Mesenchymal stem cell (in vitro differentiated cells and primary cell): ENCODE measurements around the gene BAIAP3. TPM values are rescaled to one million over a fixed set of nuclear protein-coding genes. Genes with fewer than 3 reads are reported as not detected.

Experiments used
- DNase-seq: peaks from one replicate; pipeline ENCODE4 v3.0.0-alpha.2; 2013
- H2AFZ ChIP-seq: one replicate; pipeline ENCODE4 v1.6.1; 2013; ENCODE audit warnings: low read depth, mild to moderate bottlenecking, control low read depth, inconsistent platforms, low read length, moderate library complexity
- H2AK5ac ChIP-seq: 2 replicates; pipeline ENCODE4 v1.6.1; 2013; ENCODE audit warnings: low read length, moderate library complexity, mild to moderate bottlenecking, inconsistent platforms; ENCODE audit not compliant: severe bottlenecking
- H2BK120ac ChIP-seq: one replicate; pipeline ENCODE4 v1.6.1; 2013; ENCODE audit warnings: low read depth, mild to moderate bottlenecking, inconsistent platforms, low read length, moderate library complexity
- H2BK12ac ChIP-seq, 2 experiments: one replicate each; pipeline ENCODE4 v1.6.1; 2013; ENCODE audit warnings: inconsistent platforms in 2 of 2, low read length in 2 of 2, mild to moderate bottlenecking in 2 of 2, moderate library complexity in 2 of 2, control low read depth in 1 of 2
- H2BK15ac ChIP-seq: one replicate; pipeline ENCODE4 v1.6.1; 2013; ENCODE audit warnings: mild to moderate bottlenecking, low read depth, inconsistent platforms; ENCODE audit not compliant: poor library complexity, severe bottlenecking
- H2BK5ac ChIP-seq: 2 replicates; pipeline ENCODE4 v1.6.1; 2013; ENCODE audit warnings: low read depth, mild to moderate bottlenecking, low read length, control low read depth, inconsistent platforms; ENCODE audit not compliant: poor library complexity, severe bottlenecking
- H3K14ac ChIP-seq, 2 experiments: one replicate each; pipeline ENCODE4 v1.6.1; 2013; ENCODE audit warnings: inconsistent platforms in 2 of 2, low read length in 2 of 2, control low read depth in 1 of 2, mild to moderate bottlenecking in 1 of 2, moderate library complexity in 1 of 2
- H3K18ac ChIP-seq, 2 experiments: one replicate each; pipeline ENCODE4 v1.6.1; 2013; ENCODE audit warnings: inconsistent platforms in 2 of 2, low read length in 2 of 2, control low read depth in 1 of 2, low read depth in 1 of 2, mild to moderate bottlenecking in 1 of 2
- H3K23ac ChIP-seq, 2 experiments: one replicate each; pipeline ENCODE4 v1.6.1; 2013; ENCODE audit warnings: inconsistent platforms in 2 of 2, low read length in 2 of 2, mild to moderate bottlenecking in 2 of 2, moderate library complexity in 2 of 2, control low read depth in 1 of 2
- H3K27ac ChIP-seq: 2 replicates; pipeline ENCODE4 v1.5.1; 2013; ENCODE audit warnings: mild to moderate bottlenecking, moderate library complexity, low read length, control low read depth, inconsistent platforms; ENCODE audit not compliant: poor library complexity, severe bottlenecking
- H3K27me3 ChIP-seq, 2 experiments: 2 replicates each; pipeline versions ENCODE4 v1.6.1 to v1.7.0; 2013; ENCODE audit warnings: low read length in 2 of 2, mild to moderate bottlenecking in 2 of 2, moderate library complexity in 2 of 2, control low read depth in 1 of 2, inconsistent platforms in 1 of 2; ENCODE audit not compliant: control insufficient read depth in 1 of 2, insufficient read depth in 1 of 2
- H3K36me3 ChIP-seq, 2 experiments: 2 replicates each; pipeline versions ENCODE4 v1.6.1 to v1.7.0; 2013; ENCODE audit warnings: low read length in 2 of 2, control low read depth in 1 of 2, inconsistent platforms in 1 of 2, low read depth in 1 of 2, mild to moderate bottlenecking in 1 of 2; ENCODE audit not compliant: insufficient read depth in 2 of 2, control insufficient read depth in 1 of 2
- H3K4ac ChIP-seq, 2 experiments: one replicate each; pipeline ENCODE4 v1.6.1; 2013; ENCODE audit warnings: inconsistent platforms in 2 of 2, low read length in 2 of 2, mild to moderate bottlenecking in 2 of 2, moderate library complexity in 2 of 2, control low read depth in 1 of 2, low read depth in 1 of 2
- H3K4me1 ChIP-seq: 2 replicates; pipeline ENCODE4 v1.6.1; 2013; ENCODE audit warnings: low read depth, low read length, control low read depth; ENCODE audit not compliant: control insufficient read depth, insufficient read depth
- H3K4me2 ChIP-seq: 2 replicates; pipeline ENCODE4 v1.6.1; 2013; ENCODE audit warnings: low read length, mild to moderate bottlenecking, inconsistent platforms; ENCODE audit not compliant: poor library complexity, severe bottlenecking
- H3K4me3 ChIP-seq, 2 experiments: 2 replicates each; pipeline versions ENCODE4 v1.5.1 to v1.7.0; 2013; ENCODE audit warnings: low read length in 2 of 2, mild to moderate bottlenecking in 2 of 2, control low read depth in 1 of 2, low read depth in 1 of 2; ENCODE audit not compliant: insufficient read depth in 1 of 2
- H3K79me1 ChIP-seq: replicated peaks from 2 replicates; pipeline ENCODE4 v1.6.1; 2013; ENCODE audit warnings: mild to moderate bottlenecking, control low read depth, low read length, inconsistent platforms; ENCODE audit not compliant: poor library complexity, severe bottlenecking
- H3K9ac ChIP-seq: 2 replicates; pipeline ENCODE4 v1.7.0; 2013; ENCODE audit warnings: mild to moderate bottlenecking, low read length, moderate library complexity
- H3K9me3 ChIP-seq: 2 replicates; pipeline ENCODE4 v1.7.0; 2013; ENCODE audit warnings: mild to moderate bottlenecking, low read length; ENCODE audit not compliant: control insufficient read depth
- H4K8ac ChIP-seq: one replicate; pipeline ENCODE4 v1.6.1; 2013; ENCODE audit warnings: inconsistent platforms, mild to moderate bottlenecking, low read length, moderate library complexity
- H4K91ac ChIP-seq: one replicate; pipeline ENCODE4 v1.6.1; 2013; ENCODE audit warnings: mild to moderate bottlenecking, low read length, inconsistent platforms
- WGBS: methylation state at CpG from one replicate; pipeline ENCODE4 v1.1.7; 2013; ENCODE audit warnings: mixed read lengths; 5-methylcytosine and 5-hydroxymethylcytosine counted together
- polyA plus RNA-seq, 2 experiments: library from polyadenylated mRNA; stranded (reverse); fragments of 200-250 nt; gene quantifications; one replicate each; pipeline ENCODE4 v1.2.3, GENCODE V29; 2013

BAIAP3 gene
- 3.2 TPM for polyA plus RNA-seq (2013, experiment 1 of 2)
- polyA plus RNA-seq (2013, experiment 2 of 2): 3.6 TPM

DNA sequence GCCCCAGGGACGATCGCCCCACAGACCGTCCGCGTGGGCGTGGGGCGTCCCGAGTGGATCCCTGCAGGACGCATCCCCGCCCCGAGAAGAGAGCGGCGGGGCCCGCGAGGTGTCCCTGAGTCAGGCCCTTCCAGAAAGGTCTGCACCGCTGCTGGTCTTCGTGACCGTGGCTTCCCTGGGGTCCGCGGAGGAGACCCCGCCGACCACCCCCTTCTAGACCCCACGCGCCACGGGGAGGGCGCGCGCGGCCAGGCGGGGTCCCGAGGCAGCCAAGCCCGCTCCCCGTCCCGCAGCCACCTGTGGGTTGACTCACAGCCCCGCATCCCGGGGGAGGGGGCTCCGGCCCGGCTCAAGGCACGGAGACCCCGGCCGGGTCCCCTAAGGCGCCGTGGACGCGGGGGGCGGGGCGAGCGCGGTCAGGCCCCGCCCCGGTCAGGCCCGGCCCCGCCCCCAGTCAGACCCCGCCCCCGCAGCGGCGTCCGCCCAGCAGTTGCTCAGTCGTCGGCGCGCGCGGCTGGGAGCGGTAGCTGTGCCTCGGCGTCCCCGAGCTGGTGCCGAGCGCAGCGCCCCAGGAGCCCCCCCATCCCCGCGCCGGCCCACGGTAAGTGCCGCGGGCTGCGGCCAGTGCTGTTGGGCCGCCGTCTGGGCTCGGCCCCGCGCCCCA lies at the start of gene BAIAP3:
Gene BAIAP3 (plus strand): TSS at position 497 of the 664 bp plus-strand sequence. CDS start 4,905 bp downstream, outside the sequence.
- peak within 1 kb of the TSS; percentile 70 for H4K91ac ChIP-seq
- peak within 1 kb of the TSS; percentile 74 for H2BK120ac ChIP-seq
- H3K23ac ChIP-seq: peak within 1 kb of the TSS in 1 of 2 experiments; percentile 67
- peak within 1 kb of the TSS in 1 of 2 experiments; percentile 77 for H3K4ac ChIP-seq
- no peak within 1 kb of the TSS for H2AK5ac ChIP-seq
- H3K4me2 ChIP-seq: peak within 1 kb of the TSS; percentile 20
- peak within 1 kb of the TSS; percentile 77 for H4K8ac ChIP-seq
- no peaks in the 10 kb centered on the region for H3K36me3 ChIP-seq
- H3K27ac ChIP-seq: no peak within 1 kb of the TSS
- 9% methylated on average over 40 of the region's 83 CpGs for WGBS
- H2AFZ ChIP-seq: peak within 1 kb of the TSS; percentile 18
- H3K79me1 ChIP-seq: no peaks in the 10 kb centered on the region
- no peak within 1 kb of the TSS for H3K14ac ChIP-seq
- peak within 1 kb of the TSS; percentile 95 for H2BK15ac ChIP-seq
- no peak within 1 kb of the TSS for H2BK5ac ChIP-seq
- DNase-seq: peak; percentile 44
- no peaks in the 10 kb centered on the region for H3K9me3 ChIP-seq
- H3K18ac ChIP-seq: peak within 1 kb of the TSS; percentile 74 to 83
- peak within 1 kb of the TSS in 1 of 2 experiments; percentile 38 for H3K4me3 ChIP-seq
- H3K9ac ChIP-seq: no peak within 1 kb of the TSS
- peaks cover 71 to 72% of the 10 kb centered on the region in 2 experiments for H3K27me3 ChIP-seq
- peak within 1 kb of the TSS in 1 of 2 experiments; percentile 37 for H2BK12ac ChIP-seq
- H3K4me1 ChIP-seq: peaks cover 28% of the 10 kb centered on the region

DNA sequence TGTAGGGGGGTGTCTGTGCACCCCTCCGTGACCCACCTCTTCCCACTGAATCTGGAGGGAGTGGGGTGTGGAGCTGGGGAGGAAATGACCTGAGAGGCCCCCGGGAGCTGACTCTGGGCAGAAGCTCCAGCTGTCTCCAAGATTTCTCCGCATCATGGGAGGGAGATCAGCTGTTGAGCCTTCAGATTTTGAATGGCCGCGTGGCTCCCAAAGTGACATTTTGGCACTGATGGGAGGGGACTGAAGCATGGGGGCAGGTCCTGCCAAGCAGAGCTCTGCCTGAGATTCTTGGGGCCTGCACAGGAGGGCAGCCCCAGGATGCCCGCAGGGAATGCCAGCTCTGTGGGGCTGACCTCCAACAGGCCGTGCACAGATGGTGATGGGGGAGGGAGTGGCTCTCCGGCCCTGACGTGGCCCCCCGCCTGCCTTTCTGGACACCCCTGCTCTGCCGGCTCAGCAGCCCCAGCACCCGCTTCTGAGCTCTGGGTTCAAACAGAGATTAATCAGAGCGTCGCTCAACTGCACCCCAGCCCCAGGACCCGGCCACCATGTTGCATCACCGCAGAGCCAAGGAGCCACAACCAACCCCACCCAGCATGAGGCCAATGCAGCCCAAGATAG lies 49.3 kb upstream of the BAIAP3 start:
- 85% methylated on average over 16 of the region's 16 CpGs for WGBS
- no peak overlapping the region for H3K4ac ChIP-seq
- H2AFZ ChIP-seq: no peak overlapping the region
- H4K91ac ChIP-seq: no peak overlapping the region
- H2BK120ac ChIP-seq: no peak overlapping the region
- H3K79me1 ChIP-seq: no peaks in the 10 kb centered on the region
- H3K14ac ChIP-seq: no peak overlapping the region
- no peaks in the 10 kb centered on the region for H3K36me3 ChIP-seq
- no peak overlapping the region for H3K4me2 ChIP-seq
- H2BK12ac ChIP-seq: no peak overlapping the region
- no peak overlapping the region for H2BK5ac ChIP-seq
- H3K27me3 ChIP-seq: peaks cover 62 to 88% of the 10 kb centered on the region in 2 experiments
- no peak overlapping the region for H2AK5ac ChIP-seq
- DNase-seq: no peak
- H3K27ac ChIP-seq: no peak overlapping the region
- H3K23ac ChIP-seq: no peak overlapping the region
- no peak overlapping the region for H3K18ac ChIP-seq
- H3K9ac ChIP-seq: no peak overlapping the region
- H2BK15ac ChIP-seq: no peak overlapping the region
- H3K4me3 ChIP-seq: no peak overlapping the region
- H4K8ac ChIP-seq: no peak overlapping the region
- H3K9me3 ChIP-seq: no peaks in the 10 kb centered on the region
- H3K4me1 ChIP-seq: peaks cover 1% of the 10 kb centered on the region

DNA sequence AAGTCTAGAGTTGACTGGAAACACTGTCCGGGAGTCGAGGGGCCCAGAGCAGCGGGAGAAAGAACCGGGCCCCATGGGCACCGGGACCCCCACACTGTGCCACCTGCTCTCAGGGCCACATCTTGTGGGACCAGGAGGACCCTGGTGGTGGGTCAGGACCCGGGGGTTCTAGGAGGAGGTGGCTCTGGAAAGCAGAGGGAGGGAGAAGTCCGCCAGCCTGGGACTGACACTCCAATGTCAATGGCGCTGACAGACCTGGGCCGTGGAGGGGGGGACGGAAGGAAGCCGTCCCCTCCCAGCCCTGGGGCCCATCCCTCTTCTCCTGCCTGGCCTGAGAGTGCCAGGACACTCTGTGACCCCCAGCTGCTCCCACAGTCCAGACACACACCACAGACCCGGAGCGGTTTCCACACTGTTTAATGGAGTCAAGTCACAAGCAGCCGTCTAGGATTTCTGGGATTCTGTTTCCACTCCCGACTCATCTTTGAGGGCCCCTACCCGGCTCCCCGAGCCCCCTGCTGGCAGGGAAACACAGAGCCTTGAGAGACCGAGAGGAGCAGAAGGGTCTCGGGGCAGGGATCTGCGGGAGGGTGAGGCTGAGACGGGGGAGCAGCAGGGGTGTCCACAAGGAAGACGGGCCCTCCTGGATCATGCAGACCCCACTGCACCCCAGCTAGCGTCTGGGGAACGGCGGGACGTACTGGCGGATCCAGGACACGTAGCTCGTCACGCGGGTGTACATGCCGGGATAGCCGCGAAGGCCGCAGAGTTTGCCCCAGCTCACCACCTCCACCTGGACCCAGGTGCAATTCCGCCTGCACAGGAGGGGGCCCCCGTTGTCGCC lies 47.6 kb upstream of the BAIAP3 start:
- Histone ChIP-seq H2BK15ac (no peak overlapping the region), H4K8ac (no peak overlapping the region), H3K27me3 (peaks cover 67 to 87% of the 10 kb centered on the region in 2 experiments), H3K27ac (no peak overlapping the region), H3K36me3 (no peaks in the 10 kb centered on the region), H3K9me3 (no peaks in the 10 kb centered on the region), H3K18ac (no peak overlapping the region), H3K4me1 (no peaks in the 10 kb centered on the region), H2AFZ (no peak overlapping the region), H3K4me3 (no peak overlapping the region), H2BK5ac (no peak overlapping the region), H3K79me1 (no peaks in the 10 kb centered on the region), H3K9ac (no peak overlapping the region), H3K14ac (no peak overlapping the region), H3K23ac (no peak overlapping the region), H2BK120ac (no peak overlapping the region), H2AK5ac (no peak overlapping the region), H2BK12ac (no peak overlapping the region), H3K4ac (no peak overlapping the region), H3K4me2 (no peak overlapping the region), H4K91ac (no peak overlapping the region)
- DNase-seq: no peak
- WGBS: 73% methylated on average over 32 of the region's 38 CpGs
